HEK293 (cell line): ENCODE data around the gene STX1B.

Experiments used
- GLI2 ChIP-seq: fragments of 450-650 bp; formaldehyde crosslinking; IDR thresholded peaks from 2 replicates; pipeline ENCODE4; 2017; ENCODE audit warnings: missing biosample characterization, missing genetic modification characterization, low read depth, borderline replicate concordance
- KLF10 ChIP-seq: fragments of 450-650 bp; IDR thresholded peaks from 2 replicates; pipeline ENCODE4 v1.5.1; 2018; ENCODE audit warnings: missing biosample characterization, mild to moderate bottlenecking, missing genetic modification characterization
- ZNF112 ChIP-seq: fragments of 450-650 bp; formaldehyde crosslinking; IDR thresholded peaks from 2 replicates; pipeline ENCODE4 v1.5.0; 2017; ENCODE audit warnings: missing biosample characterization, missing genetic modification characterization
- ZNF202 ChIP-seq: fragments of 450-650 bp; formaldehyde crosslinking; IDR thresholded peaks from 2 replicates; pipeline ENCODE4 v1.5.1; 2016; ENCODE audit warnings: missing biosample characterization, missing genetic modification characterization, borderline replicate concordance
- ZNF473 ChIP-seq: fragments of 450-650 bp; formaldehyde crosslinking; IDR thresholded peaks from 2 replicates; pipeline ENCODE4 v1.5.1; 2017; ENCODE audit warnings: missing biosample characterization, missing genetic modification characterization
- ZNF48 ChIP-seq: fragments of 450-650 bp; formaldehyde crosslinking; IDR thresholded peaks from 2 replicates; pipeline ENCODE4 v1.5.1; 2016; ENCODE audit warnings: missing biosample characterization, missing genetic modification characterization
- ZNF76 ChIP-seq: fragments of 450-650 bp; formaldehyde crosslinking; IDR thresholded peaks from 2 replicates; pipeline ENCODE4; 2016; ENCODE audit warnings: low read depth, missing biosample characterization, missing genetic modification characterization, borderline replicate concordance
- TF ChIP-seq, protein P1 (sequence below): fragments of 450-650 bp; formaldehyde crosslinking; IDR thresholded peaks from 2 replicates; pipeline ENCODE4 v1.5.1; 2016; ENCODE audit warnings: missing biosample characterization, missing genetic modification characterization
- TF ChIP-seq, protein P2 (sequence below): fragments of 450-650 bp; formaldehyde crosslinking; IDR thresholded peaks from 2 replicates; pipeline ENCODE4 v1.5.1; 2016; ENCODE audit warnings: missing biosample characterization, missing genetic modification characterization
- TF ChIP-seq, protein P3 (sequence below): fragments of 450-650 bp; formaldehyde crosslinking; IDR thresholded peaks from 2 replicates; pipeline ENCODE4 v1.5.1; 2016; ENCODE audit warnings: missing biosample characterization, missing genetic modification characterization, low read depth
- TF ChIP-seq, protein P4 (sequence below): fragments of 450-650 bp; formaldehyde crosslinking; IDR thresholded peaks from 2 replicates; pipeline ENCODE4 v1.5.1; 2016; ENCODE audit warnings: missing biosample characterization, missing genetic modification characterization

DNA sequence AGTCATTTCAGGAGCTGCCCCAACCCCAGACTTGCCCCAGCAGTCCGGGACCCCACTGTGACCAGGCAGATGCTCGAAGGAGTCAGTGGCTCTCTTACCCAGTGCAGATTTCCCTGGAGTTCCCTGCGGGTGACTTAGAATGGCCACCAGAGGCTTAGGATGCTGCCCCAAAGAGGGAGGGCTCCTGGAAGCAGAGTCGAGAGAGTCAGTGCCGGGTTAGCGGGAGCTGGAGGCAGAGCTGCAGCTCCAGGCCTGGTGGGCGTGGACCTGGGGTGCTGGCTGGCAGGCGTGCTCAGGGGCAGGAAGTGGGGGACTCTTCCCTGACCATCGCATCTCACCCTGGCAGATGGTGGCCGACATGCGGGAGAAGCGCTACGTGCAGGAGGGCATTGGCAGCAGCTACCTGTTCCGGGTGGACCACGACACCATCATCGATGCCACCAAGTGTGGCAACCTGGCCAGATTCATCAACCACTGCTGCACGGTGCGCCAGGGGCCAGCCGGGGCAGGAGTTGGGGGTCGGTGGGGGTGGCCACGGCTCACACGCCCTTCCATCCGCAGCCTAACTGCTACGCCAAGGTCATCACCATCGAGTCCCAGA, 27.0 kb downstream of the STX1B start:
- TF ChIP-seq, protein P1, sequence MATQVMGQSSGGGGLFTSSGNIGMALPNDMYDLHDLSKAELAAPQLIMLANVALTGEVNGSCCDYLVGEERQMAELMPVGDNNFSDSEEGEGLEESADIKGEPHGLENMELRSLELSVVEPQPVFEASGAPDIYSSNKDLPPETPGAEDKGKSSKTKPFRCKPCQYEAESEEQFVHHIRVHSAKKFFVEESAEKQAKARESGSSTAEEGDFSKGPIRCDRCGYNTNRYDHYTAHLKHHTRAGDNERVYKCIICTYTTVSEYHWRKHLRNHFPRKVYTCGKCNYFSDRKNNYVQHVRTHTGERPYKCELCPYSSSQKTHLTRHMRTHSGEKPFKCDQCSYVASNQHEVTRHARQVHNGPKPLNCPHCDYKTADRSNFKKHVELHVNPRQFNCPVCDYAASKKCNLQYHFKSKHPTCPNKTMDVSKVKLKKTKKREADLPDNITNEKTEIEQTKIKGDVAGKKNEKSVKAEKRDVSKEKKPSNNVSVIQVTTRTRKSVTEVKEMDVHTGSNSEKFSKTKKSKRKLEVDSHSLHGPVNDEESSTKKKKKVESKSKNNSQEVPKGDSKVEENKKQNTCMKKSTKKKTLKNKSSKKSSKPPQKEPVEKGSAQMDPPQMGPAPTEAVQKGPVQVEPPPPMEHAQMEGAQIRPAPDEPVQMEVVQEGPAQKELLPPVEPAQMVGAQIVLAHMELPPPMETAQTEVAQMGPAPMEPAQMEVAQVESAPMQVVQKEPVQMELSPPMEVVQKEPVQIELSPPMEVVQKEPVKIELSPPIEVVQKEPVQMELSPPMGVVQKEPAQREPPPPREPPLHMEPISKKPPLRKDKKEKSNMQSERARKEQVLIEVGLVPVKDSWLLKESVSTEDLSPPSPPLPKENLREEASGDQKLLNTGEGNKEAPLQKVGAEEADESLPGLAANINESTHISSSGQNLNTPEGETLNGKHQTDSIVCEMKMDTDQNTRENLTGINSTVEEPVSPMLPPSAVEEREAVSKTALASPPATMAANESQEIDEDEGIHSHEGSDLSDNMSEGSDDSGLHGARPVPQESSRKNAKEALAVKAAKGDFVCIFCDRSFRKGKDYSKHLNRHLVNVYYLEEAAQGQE (tag by site-specific recombination): no peak
- TF ChIP-seq ZNF473 (tag by site-specific recombination): no peak
- no peak for TF ChIP-seq KLF10 (tag by site-specific recombination)
- TF ChIP-seq, protein P2, sequence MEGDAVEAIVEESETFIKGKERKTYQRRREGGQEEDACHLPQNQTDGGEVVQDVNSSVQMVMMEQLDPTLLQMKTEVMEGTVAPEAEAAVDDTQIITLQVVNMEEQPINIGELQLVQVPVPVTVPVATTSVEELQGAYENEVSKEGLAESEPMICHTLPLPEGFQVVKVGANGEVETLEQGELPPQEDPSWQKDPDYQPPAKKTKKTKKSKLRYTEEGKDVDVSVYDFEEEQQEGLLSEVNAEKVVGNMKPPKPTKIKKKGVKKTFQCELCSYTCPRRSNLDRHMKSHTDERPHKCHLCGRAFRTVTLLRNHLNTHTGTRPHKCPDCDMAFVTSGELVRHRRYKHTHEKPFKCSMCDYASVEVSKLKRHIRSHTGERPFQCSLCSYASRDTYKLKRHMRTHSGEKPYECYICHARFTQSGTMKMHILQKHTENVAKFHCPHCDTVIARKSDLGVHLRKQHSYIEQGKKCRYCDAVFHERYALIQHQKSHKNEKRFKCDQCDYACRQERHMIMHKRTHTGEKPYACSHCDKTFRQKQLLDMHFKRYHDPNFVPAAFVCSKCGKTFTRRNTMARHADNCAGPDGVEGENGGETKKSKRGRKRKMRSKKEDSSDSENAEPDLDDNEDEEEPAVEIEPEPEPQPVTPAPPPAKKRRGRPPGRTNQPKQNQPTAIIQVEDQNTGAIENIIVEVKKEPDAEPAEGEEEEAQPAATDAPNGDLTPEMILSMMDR (tag by site-specific recombination): no peak
- TF ChIP-seq ZNF112 (tag by site-specific recombination): no peak
- TF ChIP-seq ZNF76 (tag by site-specific recombination): no peak
- TF ChIP-seq, protein P3, sequence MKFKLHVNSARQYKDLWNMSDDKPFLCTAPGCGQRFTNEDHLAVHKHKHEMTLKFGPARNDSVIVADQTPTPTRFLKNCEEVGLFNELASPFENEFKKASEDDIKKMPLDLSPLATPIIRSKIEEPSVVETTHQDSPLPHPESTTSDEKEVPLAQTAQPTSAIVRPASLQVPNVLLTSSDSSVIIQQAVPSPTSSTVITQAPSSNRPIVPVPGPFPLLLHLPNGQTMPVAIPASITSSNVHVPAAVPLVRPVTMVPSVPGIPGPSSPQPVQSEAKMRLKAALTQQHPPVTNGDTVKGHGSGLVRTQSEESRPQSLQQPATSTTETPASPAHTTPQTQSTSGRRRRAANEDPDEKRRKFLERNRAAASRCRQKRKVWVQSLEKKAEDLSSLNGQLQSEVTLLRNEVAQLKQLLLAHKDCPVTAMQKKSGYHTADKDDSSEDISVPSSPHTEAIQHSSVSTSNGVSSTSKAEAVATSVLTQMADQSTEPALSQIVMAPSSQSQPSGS (tag by site-specific recombination): no peak
- no peak for TF ChIP-seq GLI2 (tag by site-specific recombination)
- TF ChIP-seq, protein P4, sequence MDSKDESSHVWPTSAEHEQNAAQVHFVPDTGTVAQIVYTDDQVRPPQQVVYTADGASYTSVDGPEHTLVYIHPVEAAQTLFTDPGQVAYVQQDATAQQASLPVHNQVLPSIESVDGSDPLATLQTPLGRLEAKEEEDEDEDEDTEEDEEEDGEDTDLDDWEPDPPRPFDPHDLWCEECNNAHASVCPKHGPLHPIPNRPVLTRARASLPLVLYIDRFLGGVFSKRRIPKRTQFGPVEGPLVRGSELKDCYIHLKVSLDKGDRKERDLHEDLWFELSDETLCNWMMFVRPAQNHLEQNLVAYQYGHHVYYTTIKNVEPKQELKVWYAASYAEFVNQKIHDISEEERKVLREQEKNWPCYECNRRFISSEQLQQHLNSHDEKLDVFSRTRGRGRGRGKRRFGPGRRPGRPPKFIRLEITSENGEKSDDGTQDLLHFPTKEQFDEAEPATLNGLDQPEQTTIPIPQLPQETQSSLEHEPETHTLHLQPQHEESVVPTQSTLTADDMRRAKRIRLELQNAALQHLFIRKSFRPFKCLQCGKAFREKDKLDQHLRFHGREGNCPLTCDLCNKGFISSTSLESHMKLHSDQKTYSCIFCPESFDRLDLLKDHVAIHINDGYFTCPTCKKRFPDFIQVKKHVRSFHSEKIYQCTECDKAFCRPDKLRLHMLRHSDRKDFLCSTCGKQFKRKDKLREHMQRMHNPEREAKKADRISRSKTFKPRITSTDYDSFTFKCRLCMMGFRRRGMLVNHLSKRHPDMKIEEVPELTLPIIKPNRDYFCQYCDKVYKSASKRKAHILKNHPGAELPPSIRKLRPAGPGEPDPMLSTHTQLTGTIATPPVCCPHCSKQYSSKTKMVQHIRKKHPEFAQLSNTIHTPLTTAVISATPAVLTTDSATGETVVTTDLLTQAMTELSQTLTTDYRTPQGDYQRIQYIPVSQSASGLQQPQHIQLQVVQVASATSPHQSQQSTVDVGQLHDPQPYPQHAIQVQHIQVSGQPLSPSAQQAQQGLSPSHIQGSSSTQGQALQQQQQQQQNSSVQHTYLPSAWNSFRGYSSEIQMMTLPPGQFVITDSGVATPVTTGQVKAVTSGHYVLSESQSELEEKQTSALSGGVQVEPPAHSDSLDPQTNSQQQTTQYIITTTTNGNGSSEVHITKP (tag by site-specific recombination): no peak
- no peak for TF ChIP-seq ZNF202 (tag by site-specific recombination)
- TF ChIP-seq ZNF48 (tag by site-specific recombination): no peak
